NCI-H146 (cell line): ENCODE data around the gene ZNF283.
"Not testable (repeated sequence)": the region's sequence is repeated elsewhere in the genome, so short reads cannot be mapped to it uniquely, and the experiment has no call there.

Source experiments
- DNase-seq: peaks from one replicate; lab custom pipeline; 2025; lab: John Stamatoyannopoulos, UW

Gene ZNF283

GRCh38 chr19:43848821-43849220 lies 21.7 kb downstream of the ZNF283 start:
- DNase-seq: no peak

GRCh38 chr19:43858174-43858573 lies 31.1 kb downstream of the ZNF283 start:
- DNase-seq: no peak

GRCh38 chr19:43866923-43867322 lies 39.8 kb downstream of the ZNF283 start:
- DNase-seq: not testable (repeated sequence)

GRCh38 chr19:43872547-43873336 lies 45.6 kb downstream of the ZNF283 start:
- DNase-seq: no peak

- no peak for DNase-seq
These were observed 53.4 kb downstream of the ZNF283 start for GRCh38 chr19:43880483-43880882.

- DNase-seq: no peak
These were observed 56.7 kb downstream of the ZNF283 start, which contains the start of gene ZNF404 for GRCh38 chr19:43883864-43884263. TSS of gene ZNF404 (minus strand) at chr19:43883964.

- no peak for DNase-seq
These were observed 68.7 kb downstream of the ZNF283 start for GRCh38 chr19:43895727-43896308.
